ENCODE measurements around the gene CASS4.
A peak's percentile ranks its signal among the peaks of the same experiment; 100 is the strongest.

Gene CASS4

DNA sequence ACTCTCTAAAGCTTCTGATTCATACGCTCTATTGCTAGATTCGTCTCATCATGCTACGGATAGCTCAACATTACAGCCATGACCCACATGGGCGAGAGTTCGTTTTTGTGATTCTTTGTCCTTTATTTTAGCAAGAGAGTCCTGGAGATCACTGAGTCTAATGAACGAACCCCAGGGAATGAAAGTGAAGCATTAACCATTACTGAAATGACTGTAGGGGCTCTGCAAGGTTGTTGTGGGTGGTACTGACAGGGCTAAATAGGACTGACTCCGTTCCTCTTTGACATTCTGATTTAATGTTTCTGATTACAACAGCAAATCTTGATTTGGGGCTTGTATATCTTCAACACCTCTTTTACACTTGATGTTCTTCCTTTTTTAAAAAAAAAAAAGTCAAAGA, 42.7 kb downstream of the CASS4 start:
- Histone ChIP-seq H2AFZ (no peak overlapping the region), H3K36me3 (ENCODE audit: control insufficient read depth, insufficient read depth, low read length) (no peaks in the 10 kb centered on the region), H3K27ac (no peak overlapping the region), H3K4me1 (no peaks in the 10 kb centered on the region), H3K9ac (no peak overlapping the region), H3K27me3 (ENCODE audit: control insufficient read depth, insufficient read depth, low read length) (no peaks in the 10 kb centered on the region), H3K4me2 (ENCODE audit: low read length) (no peak overlapping the region), H3K4me3 (ENCODE audit: low read depth, low read length) (no peak overlapping the region), H3K79me2 (no peaks in the 10 kb centered on the region), H3K9me3 (ENCODE audit: control insufficient read depth, low read length) (no peaks in the 10 kb centered on the region)
- TF ChIP-seq, protein P1, sequence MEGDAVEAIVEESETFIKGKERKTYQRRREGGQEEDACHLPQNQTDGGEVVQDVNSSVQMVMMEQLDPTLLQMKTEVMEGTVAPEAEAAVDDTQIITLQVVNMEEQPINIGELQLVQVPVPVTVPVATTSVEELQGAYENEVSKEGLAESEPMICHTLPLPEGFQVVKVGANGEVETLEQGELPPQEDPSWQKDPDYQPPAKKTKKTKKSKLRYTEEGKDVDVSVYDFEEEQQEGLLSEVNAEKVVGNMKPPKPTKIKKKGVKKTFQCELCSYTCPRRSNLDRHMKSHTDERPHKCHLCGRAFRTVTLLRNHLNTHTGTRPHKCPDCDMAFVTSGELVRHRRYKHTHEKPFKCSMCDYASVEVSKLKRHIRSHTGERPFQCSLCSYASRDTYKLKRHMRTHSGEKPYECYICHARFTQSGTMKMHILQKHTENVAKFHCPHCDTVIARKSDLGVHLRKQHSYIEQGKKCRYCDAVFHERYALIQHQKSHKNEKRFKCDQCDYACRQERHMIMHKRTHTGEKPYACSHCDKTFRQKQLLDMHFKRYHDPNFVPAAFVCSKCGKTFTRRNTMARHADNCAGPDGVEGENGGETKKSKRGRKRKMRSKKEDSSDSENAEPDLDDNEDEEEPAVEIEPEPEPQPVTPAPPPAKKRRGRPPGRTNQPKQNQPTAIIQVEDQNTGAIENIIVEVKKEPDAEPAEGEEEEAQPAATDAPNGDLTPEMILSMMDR (IDR thresholded peaks at IDR 0.05), result no peak

DNA sequence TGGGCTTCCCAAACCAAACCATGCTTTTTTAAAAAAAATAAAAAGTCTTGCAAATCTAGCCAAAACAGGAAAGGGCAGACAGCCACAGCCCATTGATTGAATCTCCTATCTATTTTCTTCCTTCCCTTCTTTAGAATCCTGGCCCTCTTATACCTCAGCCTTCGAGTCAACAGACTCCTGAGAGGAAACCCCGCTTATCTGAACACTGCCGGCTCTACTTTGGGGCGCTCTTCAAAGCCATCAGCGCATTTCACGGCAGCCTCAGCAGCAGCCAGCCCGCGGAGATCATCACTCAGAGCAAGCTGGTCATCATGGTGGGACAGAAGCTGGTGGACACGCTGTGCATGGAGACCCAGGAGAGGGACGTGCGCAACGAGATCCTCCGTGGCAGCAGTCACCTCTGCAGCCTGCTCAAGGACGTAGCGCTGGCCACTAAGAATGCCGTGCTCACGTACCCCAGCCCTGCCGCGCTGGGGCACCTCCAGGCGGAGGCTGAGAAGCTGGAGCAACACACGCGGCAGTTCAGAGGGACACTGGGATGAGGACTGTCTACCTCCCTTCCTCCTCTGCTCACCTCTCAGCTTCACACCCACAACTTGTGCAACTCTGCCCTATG, 46.3 kb downstream of the CASS4 start:
- Histone ChIP-seq H3K9ac (no peak overlapping the region), H3K4me2 (ENCODE audit: low read length) (peak overlapping the region; percentile 64), H3K36me3 (ENCODE audit: control insufficient read depth, insufficient read depth, low read length) (no peaks in the 10 kb centered on the region), H3K27ac (no peak overlapping the region), H3K9me3 (ENCODE audit: control insufficient read depth, low read length) (no peaks in the 10 kb centered on the region), H3K4me1 (no peaks in the 10 kb centered on the region), H2AFZ (peak overlapping the region; percentile 75), H3K4me3 (ENCODE audit: low read depth, low read length) (peak overlapping the region; percentile 36), H3K79me2 (no peaks in the 10 kb centered on the region), H3K27me3 (ENCODE audit: control insufficient read depth, insufficient read depth, low read length) (no peaks in the 10 kb centered on the region)
- TF ChIP-seq, protein P1 (IDR thresholded peaks at IDR 0.05), result no peak

DNA sequence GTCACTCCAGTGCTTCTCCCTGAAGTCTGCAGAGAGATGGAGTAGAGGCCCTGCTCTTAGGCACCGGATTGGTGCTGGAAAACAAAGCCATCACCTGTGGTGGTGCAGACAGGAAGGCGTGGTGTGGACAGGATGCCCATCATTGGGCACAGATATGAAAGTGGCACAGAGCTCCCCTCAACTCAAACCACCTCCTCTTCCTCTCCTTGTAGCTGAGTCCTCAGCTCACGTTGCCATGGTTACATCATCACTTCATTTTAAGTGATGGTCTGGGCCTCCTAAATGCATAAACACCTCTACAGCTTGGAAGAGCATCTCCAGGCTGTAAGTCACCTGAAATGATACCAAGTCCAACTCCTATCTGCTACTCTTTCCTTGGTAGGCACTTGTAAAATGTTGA, 48.4 kb downstream of the CASS4 start:
- Histone ChIP-seq H3K4me1 (no peaks in the 10 kb centered on the region), H2AFZ (no peak overlapping the region), H3K9ac (no peak overlapping the region), H3K79me2 (no peaks in the 10 kb centered on the region), H3K36me3 (ENCODE audit: control insufficient read depth, insufficient read depth, low read length) (no peaks in the 10 kb centered on the region), H3K4me3 (ENCODE audit: low read depth, low read length) (no peak overlapping the region), H3K9me3 (ENCODE audit: control insufficient read depth, low read length) (no peaks in the 10 kb centered on the region), H3K27me3 (ENCODE audit: control insufficient read depth, insufficient read depth, low read length) (no peaks in the 10 kb centered on the region), H3K27ac (no peak overlapping the region), H3K4me2 (ENCODE audit: low read length) (no peak overlapping the region)
- TF ChIP-seq, protein P1 (IDR thresholded peaks at IDR 0.05), result no peak

DNA sequence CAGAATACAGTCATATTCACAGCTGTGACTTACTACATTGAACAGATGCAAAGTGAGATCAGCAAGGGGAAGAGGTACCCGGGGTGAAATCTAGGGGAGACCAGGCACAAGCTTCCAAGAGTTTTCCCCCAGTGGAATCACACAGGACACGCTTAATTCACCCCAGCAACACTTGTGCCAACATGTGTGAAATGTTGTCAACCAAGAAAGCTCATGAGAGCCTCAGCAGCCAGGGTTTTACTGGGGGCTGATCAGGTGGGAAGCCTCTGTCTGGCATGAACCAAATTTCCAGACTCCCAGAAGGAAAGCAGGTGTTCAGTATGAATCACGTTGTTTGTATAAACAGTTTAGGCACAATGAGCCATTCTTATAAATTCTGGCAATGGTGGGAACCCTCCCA, 49.5 kb downstream of the CASS4 start:
- H3K27me3 ChIP-seq (ENCODE audit: control insufficient read depth, insufficient read depth, low read length), result no peaks in the 10 kb centered on the region
- H3K9ac ChIP-seq, result no peak overlapping the region
- no peak overlapping the region for H2AFZ ChIP-seq
- no peaks in the 10 kb centered on the region for H3K79me2 ChIP-seq
- no peaks in the 10 kb centered on the region for H3K4me1 ChIP-seq
- H3K4me3 ChIP-seq (ENCODE audit: low read depth, low read length), result no peak overlapping the region
- H3K9me3 ChIP-seq (ENCODE audit: control insufficient read depth, low read length), result no peaks in the 10 kb centered on the region
- TF ChIP-seq, protein P1 (IDR thresholded peaks at IDR 0.05), result no peak
- no peak overlapping the region for H3K27ac ChIP-seq
- H3K36me3 ChIP-seq (ENCODE audit: control insufficient read depth, insufficient read depth, low read length), result no peaks in the 10 kb centered on the region
- H3K4me2 ChIP-seq (ENCODE audit: low read length), result no peak overlapping the region

DNA sequence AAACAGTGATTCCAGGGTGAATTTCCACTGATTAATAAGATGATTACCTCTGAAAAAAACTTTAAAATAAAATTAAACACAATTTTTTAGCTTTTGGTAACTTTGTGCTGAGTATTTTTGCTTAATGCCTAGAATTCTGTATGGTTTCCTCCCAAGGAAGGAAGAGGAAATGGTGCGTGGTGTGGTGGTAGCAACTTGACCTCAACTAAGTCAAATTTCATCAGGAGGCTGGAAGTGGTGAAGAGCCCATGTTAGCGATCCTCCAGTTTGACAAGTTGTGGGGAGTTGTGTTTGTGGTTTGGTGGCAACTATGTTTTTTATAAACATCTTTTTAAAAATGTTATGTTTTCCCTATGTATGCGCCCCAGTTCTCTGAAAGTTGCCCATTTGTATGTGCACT, 51.4 kb downstream of the CASS4 start:
- Histone ChIP-seq H3K27me3 (ENCODE audit: control insufficient read depth, insufficient read depth, low read length) (no peaks in the 10 kb centered on the region), H3K36me3 (ENCODE audit: control insufficient read depth, insufficient read depth, low read length) (no peaks in the 10 kb centered on the region), H3K4me3 (ENCODE audit: low read depth, low read length) (no peak overlapping the region), H3K79me2 (no peaks in the 10 kb centered on the region), H2AFZ (no peak overlapping the region), H3K4me1 (no peaks in the 10 kb centered on the region), H3K27ac (no peak overlapping the region), H3K9me3 (ENCODE audit: control insufficient read depth, low read length) (no peaks in the 10 kb centered on the region), H3K9ac (no peak overlapping the region), H3K4me2 (ENCODE audit: low read length) (no peak overlapping the region)
- TF ChIP-seq, protein P1 (IDR thresholded peaks at IDR 0.05), result no peak
